ENCODE results near the gene SLC10A3.

Gene SLC10A3

DNA sequence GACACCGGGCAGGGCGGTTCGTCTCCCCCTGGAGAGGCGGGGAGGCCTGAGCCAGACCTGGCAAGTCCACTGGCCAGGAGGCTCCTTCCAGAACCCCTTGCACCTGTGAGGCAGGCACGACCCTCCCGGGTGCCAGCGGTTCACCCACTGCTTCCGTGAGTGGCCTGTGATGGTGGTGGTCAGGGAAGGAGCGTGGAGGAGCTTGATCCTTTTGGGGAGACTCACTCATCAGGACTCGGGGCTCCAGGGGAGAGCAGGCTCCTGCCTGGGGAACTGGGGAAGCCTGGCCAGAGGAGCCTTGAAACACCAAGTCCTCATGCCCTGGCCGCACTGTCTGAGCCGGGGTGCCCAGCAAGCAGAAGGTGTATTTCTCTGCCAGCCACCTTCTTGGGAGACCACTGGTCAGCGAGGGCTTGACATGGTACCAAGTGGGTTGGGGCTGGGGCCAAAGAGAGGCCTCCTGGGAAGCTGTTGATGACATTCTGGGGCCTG is 45.6 kb downstream of the SLC10A3 start:
- TF ChIP-seq, protein P1, sequence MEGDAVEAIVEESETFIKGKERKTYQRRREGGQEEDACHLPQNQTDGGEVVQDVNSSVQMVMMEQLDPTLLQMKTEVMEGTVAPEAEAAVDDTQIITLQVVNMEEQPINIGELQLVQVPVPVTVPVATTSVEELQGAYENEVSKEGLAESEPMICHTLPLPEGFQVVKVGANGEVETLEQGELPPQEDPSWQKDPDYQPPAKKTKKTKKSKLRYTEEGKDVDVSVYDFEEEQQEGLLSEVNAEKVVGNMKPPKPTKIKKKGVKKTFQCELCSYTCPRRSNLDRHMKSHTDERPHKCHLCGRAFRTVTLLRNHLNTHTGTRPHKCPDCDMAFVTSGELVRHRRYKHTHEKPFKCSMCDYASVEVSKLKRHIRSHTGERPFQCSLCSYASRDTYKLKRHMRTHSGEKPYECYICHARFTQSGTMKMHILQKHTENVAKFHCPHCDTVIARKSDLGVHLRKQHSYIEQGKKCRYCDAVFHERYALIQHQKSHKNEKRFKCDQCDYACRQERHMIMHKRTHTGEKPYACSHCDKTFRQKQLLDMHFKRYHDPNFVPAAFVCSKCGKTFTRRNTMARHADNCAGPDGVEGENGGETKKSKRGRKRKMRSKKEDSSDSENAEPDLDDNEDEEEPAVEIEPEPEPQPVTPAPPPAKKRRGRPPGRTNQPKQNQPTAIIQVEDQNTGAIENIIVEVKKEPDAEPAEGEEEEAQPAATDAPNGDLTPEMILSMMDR (IDR thresholded peaks at IDR 0.05; ENCODE audit: low read depth, low read length, missing control alignments), result no peak
- in situ Hi-C loops (cut with HindIII; ENCODE audit: low pct_ligation_motif_present, low sequenced_read_pairs), result no loop called here
- peaks cover 19% of the 10 kb centered on the region for H3K36me3 ChIP-seq (replicated peaks)
- no peak for DNase-seq
- no peaks in the 10 kb centered on the region for H3K27me3 ChIP-seq (replicated peaks)
- H3K27ac ChIP-seq, result peak overlapping the region; percentile 58
- peak overlapping the region; percentile 62 for H3K4me3 ChIP-seq (ENCODE audit: low read depth, low read length)

DNA sequence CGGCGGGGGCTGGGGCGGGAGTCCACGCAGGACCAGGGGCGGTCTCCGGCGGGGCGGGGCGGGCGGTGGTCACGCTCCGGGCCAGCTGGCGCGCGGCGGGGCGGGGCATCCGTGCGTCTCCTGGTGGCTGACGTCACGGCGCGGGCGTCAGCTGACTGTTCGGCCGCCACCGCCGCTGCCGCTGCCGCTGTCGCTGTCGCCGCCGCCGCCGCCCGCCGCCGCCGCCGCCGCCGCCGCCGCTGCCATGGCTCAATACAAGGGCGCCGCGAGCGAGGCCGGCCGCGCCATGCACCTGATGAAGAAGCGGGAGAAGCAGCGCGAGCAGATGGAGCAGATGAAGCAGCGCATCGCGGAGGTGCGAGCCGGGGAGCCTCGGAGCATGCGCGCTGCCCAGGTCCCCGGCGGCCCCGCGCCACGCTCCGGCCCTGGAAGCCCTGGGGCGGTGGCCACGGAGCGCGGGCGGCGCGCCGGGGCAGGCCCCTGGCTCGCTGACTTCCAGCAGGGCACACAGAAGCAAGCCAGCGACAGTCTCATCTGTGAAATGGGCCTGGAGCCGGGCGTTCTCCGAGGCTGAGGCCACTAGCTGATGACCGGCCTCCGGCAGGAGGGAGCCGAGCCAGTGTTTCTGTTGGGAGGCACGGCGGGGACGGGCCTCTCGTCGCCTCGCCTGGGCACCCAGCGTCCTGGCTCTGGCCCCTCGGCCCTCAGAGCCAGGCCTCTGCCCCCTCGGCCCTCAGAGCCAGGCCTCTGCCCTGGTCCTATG is 46.3 kb downstream of the SLC10A3 start, which contains the start of gene FAM50A:
TSS of gene FAM50A (plus strand) at position 150 of the 763 bp plus-strand sequence. CDS start at position 245, 95 bp downstream.
- in situ Hi-C loops (cut with HindIII; ENCODE audit: low pct_ligation_motif_present, low sequenced_read_pairs), result no loop called here
- H3K4me3 ChIP-seq (ENCODE audit: low read depth, low read length), result peak within 1 kb of the TSS; percentile 62
- H3K27me3 ChIP-seq (replicated peaks), result no peaks in the 10 kb centered on the region
- peak; percentile 26 for DNase-seq
- TF ChIP-seq, protein P1 (IDR thresholded peaks at IDR 0.05; ENCODE audit: low read depth, low read length, missing control alignments), result no peak
- H3K27ac ChIP-seq, result peak within 1 kb of the TSS; percentile 58
- peaks cover 18% of the 10 kb centered on the region for H3K36me3 ChIP-seq (replicated peaks)

DNA sequence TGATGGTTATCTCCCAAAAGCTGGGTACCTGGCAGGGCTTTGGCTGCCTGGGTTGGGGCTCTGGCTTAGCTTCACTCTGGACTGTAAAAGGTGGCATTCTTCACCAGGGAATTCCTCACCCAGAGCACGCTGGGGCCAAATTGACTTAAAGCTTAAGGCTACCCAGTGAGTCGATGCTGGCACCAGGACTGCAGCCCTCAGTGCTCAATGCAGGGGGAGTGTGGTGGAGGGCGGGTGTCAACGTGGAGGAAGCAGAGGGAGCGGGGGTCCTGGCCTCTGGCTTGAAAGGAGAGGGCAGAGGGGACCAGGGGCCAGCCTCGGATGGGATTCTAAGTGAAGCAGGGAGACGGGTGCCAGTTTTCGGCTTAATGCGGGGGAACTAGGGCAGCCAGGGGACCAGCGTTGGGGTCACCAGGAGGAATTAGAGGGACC is 46.9 kb downstream of the SLC10A3 start:
- Histone ChIP-seq H3K27ac (peak overlapping the region; percentile 4), H3K27me3 (replicated peaks) (no peaks in the 10 kb centered on the region), H3K36me3 (replicated peaks) (peaks cover 16% of the 10 kb centered on the region), H3K4me3 (ENCODE audit: low read depth, low read length) (peak overlapping the region; percentile 36)
- TF ChIP-seq, protein P1 (IDR thresholded peaks at IDR 0.05; ENCODE audit: low read depth, low read length, missing control alignments), result no peak
- in situ Hi-C loops (cut with HindIII; ENCODE audit: low pct_ligation_motif_present, low sequenced_read_pairs), result no loop called here
- no peak for DNase-seq

DNA sequence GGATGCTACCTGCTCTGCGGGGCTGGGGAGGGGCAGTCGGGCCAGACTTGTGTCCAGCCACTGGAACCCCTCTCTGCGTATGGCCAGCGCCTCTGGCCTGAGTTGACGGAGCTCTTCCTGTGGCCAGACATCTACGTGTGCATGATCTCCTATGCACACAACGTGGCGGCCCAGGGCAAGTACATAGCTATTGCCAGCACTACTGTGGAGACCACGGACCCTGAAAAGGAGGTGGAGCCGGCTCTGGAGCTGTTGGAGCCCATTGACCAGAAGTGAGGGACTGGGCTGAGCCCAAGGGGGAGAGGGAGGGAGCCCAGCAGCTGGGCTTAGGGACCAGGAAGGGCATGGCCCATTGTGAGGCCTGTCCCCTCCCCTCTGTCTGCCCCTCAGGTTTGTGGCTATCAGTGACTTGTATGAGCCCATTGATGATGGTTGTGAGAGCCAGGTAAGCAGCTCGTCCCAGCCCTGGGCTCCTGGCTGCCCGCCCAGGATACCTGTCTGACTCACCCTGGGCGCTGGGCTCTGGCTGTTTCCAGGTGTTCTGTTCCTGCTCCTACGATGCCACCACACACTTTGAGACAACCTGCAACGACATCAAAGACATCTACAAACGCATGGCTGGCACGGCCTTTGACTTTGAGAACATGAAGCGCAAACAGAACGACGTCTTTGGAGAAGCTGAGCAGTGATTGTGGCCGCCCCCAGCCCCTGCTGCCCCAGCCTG is 48.3 kb downstream of the SLC10A3 start:
- in situ Hi-C loops (cut with HindIII; ENCODE audit: low pct_ligation_motif_present, low sequenced_read_pairs), result no loop called here
- TF ChIP-seq, protein P1 (IDR thresholded peaks at IDR 0.05; ENCODE audit: low read depth, low read length, missing control alignments), result no peak
- Histone ChIP-seq H3K27ac (no peak overlapping the region), H3K36me3 (replicated peaks) (peaks cover 16% of the 10 kb centered on the region), H3K4me3 (ENCODE audit: low read depth, low read length) (no peak overlapping the region), H3K27me3 (replicated peaks) (no peaks in the 10 kb centered on the region)
- DNase-seq, result no peak

DNA sequence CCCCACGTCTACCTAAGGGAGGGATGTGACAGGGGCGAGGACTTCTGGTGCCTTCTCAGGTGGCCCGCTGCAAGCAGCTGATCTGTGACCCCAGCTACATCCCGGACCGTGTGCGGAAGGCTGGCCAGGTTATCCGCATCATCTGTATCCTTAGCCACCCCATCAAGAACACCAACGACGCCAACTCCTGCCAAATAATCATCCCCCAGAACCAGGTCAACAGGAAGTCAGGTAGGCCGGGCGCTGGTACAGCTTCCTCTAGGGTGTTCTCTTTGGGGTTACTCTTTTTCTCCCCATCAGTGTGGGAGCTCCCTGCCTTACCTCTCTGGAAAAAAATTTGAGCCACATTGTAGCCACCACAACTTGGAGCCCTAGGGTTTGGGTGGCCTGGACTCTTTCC is 48.9 kb downstream of the SLC10A3 start:
- Histone ChIP-seq H3K27ac (no peak overlapping the region), H3K36me3 (replicated peaks) (peaks cover 16% of the 10 kb centered on the region), H3K4me3 (ENCODE audit: low read depth, low read length) (no peak overlapping the region), H3K27me3 (replicated peaks) (no peaks in the 10 kb centered on the region)
- DNase-seq, result no peak
- TF ChIP-seq, protein P1 (IDR thresholded peaks at IDR 0.05; ENCODE audit: low read depth, low read length, missing control alignments), result no peak
- in situ Hi-C loops (cut with HindIII; ENCODE audit: low pct_ligation_motif_present, low sequenced_read_pairs), result no loop called here

All from brain microvascular endothelial cell (primary cell).